ENCODE results near the gene PPARG.
"Not testable (repeated sequence)": the region's sequence is repeated elsewhere in the genome, so short reads cannot be mapped to it uniquely, and the experiment has no call there.

The PPARG gene

DNA sequence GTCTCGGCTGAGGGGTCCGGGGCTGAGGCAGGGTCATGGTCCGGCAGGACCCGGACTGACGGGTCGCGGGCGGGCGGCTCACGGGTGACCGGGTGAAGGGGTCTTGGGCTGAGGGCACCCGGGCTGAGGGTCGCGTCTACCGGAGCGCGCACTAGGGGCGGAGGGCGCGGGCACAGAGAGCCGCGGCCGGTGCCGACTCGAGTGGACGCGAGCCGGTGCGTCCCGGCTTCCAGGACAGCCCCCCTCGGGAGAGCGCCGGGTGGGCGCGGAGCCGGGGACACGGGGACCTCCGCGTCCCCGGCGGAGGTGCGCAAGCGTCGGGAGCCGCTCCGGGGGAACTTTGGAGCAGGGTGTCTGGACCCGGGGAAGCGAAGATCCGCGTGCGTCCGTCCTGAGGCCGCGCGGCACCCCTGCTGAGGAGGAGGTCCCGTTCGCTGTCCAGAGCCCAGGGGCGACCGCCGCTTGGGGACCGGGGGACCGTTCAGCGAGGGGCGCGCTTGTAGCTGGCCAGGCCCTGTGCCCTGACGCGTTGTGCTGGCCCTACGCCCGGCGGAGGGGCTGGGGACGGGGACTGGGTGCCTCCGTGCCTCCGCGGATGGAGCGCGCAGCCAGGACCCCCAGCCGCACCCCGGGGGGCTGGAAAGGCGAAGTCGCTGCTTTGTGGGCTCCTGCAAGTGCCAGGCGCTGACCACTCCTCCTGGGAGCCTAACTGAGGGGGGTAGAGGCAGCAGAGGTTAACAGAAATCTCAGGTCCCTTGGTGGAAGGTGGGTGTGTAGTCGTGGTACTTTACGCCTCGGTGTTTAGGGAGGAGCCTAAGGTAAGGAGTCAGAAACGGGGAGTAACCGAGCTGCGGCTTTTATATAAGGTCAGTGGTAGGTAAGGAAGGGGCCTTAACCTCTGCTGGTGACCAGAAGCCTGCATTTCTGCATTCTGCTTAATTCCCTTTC lies at the start of gene PPARG:
Gene PPARG, plus strand, starts transcription at position 889 of the 948 bp plus-strand sequence. CDS start 90,642 bp downstream, outside the sequence.
- DNase-seq (ENCODE audit: low read depth in 2 of 2) = no peak

- DNase-seq (ENCODE audit: low read depth in 2 of 2) = no peak
Observed at GRCh38 chr3:12239301-12239700, 49.6 kb upstream of the PPARG start.

- DNase-seq (ENCODE audit: low read depth in 2 of 2) = no peak
Observed at GRCh38 chr3:12242772-12243171, 46.1 kb upstream of the PPARG start.

DNA sequence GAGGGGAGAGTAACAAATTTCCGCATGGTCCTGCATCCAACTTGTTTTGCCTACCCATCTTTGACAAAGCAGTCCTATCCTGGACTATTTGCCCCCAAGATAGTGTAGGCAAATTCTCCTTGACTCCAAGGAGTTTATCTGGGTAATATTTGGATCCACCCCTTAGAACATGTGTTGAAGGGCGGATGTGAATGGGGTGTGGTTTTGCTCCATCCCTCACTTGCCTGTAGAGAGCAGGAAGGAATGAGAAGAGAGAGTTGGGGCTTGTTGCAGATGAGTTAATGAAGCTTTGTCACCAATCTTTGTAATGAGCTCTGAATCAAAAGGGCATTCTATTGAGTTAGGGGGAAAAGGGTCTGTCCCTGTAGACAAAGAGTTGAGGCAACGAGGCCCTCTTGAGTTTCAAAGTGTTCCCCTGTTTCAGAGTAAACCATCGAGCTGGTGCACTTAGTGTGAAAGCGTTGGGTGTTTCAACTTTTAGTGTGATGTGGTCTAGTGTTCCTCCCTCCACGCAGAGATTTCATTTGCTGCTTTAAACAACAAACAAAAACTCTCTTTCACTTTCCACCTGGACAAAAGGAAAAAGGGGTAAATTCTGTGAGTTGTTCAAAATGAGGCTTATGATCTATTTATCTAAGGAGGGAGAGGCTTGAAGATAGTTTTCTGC lies 42.2 kb upstream of the PPARG start:
- no peak for DNase-seq (ENCODE audit: low read depth in 2 of 2)

DNA sequence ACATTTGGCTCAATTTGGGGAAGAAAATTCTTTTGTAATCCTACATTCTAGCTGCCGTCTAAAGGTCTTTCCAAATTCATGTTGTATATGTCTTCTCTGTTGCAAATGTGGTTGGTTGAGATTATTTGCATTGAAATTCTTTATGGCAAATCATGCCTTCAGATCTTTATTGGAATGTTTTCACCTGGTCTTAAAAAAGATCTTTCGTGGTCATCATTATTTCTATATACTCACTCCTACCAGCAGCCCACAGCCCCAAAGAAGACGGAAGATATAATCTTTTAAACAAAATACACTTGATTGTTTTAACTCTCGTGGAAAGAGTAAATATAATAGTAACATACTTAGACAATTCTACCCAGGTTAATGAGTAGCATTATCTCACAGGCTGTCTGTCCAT lies 41.5 kb upstream of the PPARG start:
- DNase-seq (ENCODE audit: low read depth in 2 of 2) = no peak

DNA sequence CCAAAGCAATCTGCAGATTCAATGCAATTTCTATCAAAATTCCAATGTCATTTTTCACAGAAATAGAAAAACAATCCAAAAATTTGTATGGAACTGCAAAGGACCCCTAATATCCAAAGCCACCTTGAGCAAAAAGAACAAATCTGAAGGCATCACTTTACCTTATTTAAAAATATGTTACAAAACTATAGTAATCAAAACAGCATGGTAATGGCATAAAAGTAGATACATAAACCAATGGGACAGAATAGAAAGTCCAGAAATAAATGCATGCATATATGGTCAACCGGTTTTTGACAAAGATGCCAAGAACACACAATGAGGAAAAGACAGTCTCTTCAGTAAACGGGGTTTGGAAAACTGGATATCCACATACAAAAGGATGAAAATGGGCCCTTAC lies 39.4 kb upstream of the PPARG start:
- DNase-seq (ENCODE audit: low read depth in 2 of 2) = no peak

DNA sequence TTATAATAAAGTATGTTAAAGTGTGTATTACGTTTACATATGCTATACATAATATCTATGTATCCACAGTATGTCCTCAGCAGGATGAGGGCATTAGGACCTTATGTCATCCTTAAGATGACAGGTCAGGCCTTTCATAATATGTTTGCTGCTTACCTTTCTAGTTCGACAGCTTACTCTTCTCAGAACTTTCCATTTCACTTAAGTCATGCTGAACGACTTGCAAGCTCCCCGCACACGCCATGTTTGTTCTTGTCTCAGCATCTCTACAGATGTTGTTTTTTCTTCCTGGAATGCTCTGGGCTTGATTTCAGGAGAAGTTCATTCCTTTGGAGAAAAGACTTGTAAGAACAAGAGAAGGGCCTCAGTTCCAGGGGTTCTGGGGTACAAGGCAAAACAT lies 36.0 kb upstream of the PPARG start:
- no peak for DNase-seq (ENCODE audit: low read depth in 2 of 2)

GRCh38 chr3:12253516-12254343 lies 35.1 kb upstream of the PPARG start:
- DNase-seq (ENCODE audit: low read depth in 2 of 2) = no peak

GRCh38 chr3:12255393-12255792 lies 33.5 kb upstream of the PPARG start:
- DNase-seq (ENCODE audit: low read depth in 2 of 2) = no peak

DNA sequence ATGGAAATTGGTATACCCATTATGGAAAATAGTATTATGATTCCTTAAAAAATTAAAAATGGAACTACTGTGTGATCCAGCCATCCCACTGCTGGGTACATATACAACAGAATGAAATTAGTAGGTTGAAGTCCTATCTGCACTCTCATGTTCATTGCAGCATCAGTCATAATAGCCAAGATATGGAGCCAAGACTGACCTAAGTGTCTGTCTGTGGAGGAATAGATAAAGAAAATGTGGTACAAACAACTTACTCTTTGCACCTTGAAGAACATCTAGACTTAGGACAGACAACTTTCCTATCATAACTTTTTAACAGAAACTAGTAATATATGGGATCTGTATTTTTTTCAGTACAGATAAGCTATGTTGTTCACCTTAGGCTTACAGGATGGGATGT lies 30.0 kb upstream of the PPARG start:
- no peak for DNase-seq (ENCODE audit: low read depth in 2 of 2)

DNA sequence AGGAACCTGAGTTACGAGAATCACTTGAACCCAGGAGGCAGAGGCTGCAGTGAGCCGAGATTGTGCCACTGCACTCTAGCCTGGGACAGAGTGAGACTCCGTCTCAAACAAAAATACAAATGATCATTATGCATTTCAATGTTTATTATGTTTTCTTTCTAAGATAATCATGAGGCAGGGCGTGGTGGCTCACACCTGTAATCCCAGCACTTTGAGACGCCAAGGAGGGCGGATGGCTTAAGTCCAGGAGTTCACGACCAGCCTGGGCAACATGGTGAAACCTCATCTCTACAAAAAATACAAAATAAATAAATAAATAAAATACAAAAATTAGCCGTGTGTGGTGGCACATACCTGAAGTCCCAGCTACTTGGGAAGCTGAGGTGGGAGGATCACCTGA lies 26.7 kb upstream of the PPARG start:
- not testable (repeated sequence) for DNase-seq (ENCODE audit: low read depth in 2 of 2)

DNA sequence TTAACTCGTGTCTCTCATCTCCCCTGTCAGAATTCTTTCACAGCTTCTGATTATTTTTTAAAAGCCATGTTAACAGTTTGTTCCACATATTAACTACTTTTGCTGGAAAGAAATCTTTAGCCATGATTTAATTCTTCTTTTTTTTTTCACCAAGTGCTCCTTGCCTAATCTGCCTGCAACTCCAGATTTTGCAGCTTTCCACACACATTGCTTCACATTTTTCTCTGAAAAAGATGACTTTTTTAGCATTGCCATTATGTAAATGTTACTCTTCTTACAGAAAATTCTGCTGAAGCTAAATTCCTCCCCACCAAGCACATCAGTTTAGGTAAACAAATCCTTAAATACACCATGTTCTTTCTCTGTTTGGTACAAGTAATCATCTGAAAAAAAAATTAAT lies 23.4 kb upstream of the PPARG start:
- no peak for DNase-seq (ENCODE audit: low read depth in 2 of 2)

- no peak for DNase-seq (ENCODE audit: low read depth in 2 of 2)
Observed at GRCh38 chr3:12266038-12266437, 22.8 kb upstream of the PPARG start.

DNA sequence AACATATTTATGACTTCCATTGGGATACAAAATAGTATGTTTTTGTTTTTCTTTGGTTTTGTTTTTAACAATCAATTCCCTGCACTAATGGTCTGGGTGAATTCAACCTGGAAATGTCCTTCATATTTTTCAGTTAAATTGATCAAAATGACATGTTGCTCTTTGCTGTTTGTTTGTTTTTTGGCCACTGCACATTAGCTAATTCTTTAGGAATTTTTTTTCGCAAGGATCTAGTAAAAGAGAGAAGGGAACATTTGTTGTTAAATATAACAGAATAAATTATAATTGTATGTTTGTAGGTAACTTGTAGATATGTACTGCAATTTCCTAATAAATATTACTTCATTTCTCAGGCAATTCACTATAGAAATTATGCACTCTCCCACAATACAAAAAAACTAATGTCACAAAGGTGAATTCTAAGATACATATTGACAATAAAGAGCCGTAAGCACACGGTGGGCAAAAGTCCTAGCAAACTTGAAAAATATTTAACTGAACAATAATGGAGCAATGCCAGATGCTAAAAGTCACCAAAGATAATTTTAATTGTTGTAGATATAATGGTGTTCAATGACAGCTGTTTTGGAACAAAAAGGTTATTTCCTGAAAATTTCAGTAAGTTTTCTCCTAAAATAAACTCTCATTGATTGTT lies 21.4 kb upstream of the PPARG start:
- no peak for DNase-seq (ENCODE audit: low read depth in 2 of 2)

- no peak for DNase-seq (ENCODE audit: low read depth in 2 of 2)
Observed at GRCh38 chr3:12268049-12268735, 20.7 kb upstream of the PPARG start.

- no peak for DNase-seq (ENCODE audit: low read depth in 2 of 2)
Observed at GRCh38 chr3:12270976-12271375, 17.9 kb upstream of the PPARG start.

DNA sequence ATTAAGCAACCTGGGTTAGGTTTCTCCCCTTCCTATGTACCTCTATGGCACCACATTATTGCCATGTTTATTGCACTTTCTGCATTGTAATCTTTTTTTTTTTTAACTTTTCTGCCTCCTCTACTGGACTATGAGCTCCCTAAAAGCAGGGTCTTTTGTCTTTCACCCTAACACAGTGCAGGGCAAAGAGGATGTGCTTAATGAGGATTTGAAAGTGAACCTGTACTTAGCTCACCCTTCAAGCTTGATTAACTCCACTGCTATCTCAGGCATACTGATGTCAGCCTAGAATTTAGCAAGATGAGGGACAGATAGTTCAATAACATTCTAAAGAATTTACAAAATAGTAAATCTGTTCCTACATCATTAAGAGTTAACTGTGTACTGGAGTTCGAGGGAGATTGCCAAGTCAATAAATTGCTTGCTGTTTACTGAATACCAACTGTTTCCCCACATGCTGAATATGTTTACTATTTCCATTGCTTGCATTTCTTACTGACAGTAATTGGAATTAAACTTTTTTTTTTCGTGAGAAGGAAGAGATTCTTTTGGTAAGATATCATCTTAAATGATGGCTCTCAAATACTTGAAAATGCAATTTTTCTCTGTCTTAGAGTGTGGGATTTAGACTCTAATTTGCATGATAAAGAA lies 15.7 kb upstream of the PPARG start:
- no peak for DNase-seq (ENCODE audit: low read depth in 2 of 2)

DNA sequence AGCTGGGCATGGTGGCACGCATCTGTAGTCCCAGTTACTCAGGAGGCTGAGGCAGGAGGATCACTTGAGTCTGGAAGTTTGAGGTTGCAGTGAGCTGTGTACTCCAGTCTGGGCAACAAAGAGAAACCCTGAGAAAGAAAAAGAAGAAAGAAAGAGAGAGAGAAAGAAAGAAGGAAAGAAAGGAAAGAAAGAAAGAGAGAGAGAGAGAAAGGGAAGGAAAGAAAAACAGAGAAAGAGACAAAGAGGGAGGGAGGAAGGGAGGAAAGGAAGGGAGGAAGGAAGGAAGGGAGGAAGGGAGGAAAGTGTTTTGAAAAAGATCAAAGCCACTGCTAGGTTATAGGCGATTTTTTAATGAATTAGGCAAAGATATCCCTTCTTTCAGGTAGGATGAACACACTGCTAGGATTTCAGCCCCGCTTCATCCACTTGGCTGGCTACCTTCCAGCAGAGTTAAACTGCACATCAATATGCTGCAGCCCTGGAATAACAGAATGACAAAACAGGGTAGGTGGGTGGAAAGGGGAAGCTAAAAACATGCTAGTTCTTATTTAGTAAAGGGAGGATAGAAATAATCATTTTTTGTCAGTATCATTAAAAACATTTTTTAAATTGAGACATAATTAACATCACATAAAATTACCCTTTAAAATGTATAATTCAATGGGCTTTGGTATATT lies 12.8 kb upstream of the PPARG start:
- DNase-seq (ENCODE audit: low read depth in 2 of 2) = no peak

DNA sequence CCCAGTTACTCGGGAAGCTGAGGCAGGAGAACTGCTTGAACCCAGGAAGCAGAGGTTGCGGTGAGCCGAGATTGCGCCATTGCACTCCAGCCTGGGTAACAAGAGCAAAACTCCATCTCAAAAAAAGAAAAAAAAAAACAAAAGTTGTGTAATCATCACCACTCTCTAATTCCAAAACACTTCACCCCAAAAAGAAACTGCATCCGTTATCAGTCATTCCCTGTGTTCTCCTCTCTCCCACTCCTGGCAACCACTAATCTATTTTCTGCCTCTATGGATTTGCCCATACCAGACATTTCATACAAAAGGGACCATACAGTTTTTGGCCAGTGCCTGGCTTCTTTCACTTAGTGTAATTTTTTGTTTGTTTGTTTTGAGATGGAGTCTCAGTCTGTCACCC lies 12.0 kb upstream of the PPARG start:
- not testable (repeated sequence) for DNase-seq (ENCODE audit: low read depth in 2 of 2)

- no peak for DNase-seq (ENCODE audit: low read depth in 2 of 2)
Observed at GRCh38 chr3:12278566-12278965, 10.3 kb upstream of the PPARG start.
